GM12892 (cell line): ENCODE results near the gene MPPED1.

Experiments used
- POLR2A ChIP-seq: IDR thresholded peaks from 2 replicates; pipeline ENCODE4 v1.6.1; 2011; ENCODE audit warnings: low read depth, low read length, control low read depth
- POLR2AphosphoS5 ChIP-seq: IDR thresholded peaks from 2 replicates; pipeline ENCODE4 v1.6.1; 2011; ENCODE audit warnings: low read depth, low read length, control low read depth
- TAF1 ChIP-seq: IDR thresholded peaks from 2 replicates; pipeline ENCODE4 v1.6.1; 2011; ENCODE audit warnings: low read depth, mild to moderate bottlenecking, control low read depth, low read length, borderline replicate concordance

DNA sequence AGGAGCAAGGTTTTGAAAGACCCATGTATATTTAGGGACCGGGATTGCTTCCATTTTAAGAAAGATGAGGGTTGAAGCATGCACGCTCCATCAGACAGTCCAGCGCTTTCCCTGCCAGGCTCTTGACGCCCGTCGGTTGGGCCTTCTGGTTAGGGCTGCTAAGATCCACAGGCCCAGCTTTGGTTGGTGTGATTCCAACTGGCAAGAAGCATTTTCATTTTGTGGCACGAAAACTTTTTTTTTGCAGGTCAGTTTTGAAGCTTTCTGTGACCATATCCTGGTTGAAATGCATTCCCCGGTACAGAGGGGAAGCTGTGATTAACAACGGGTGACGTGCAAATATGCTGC lies 34.3 kb upstream of the MPPED1 start:
- TF ChIP-seq POLR2AphosphoS5 (no peak), TAF1 (no peak), POLR2A (no peak)
